Keratinocyte (primary cell): ENCODE measurements around the gene PRR16. TPM values are rescaled to one million over a fixed set of nuclear protein-coding genes. Genes with fewer than 3 reads are reported as not detected.

ENCODE experiments used
- DNase-seq: peaks from one replicate; pipeline ENCODE4 v3.0.0-alpha.2; 2011; ENCODE audit warnings: low read depth, missing footprints, low spot score
- FAIRE-seq: peaks from 2 replicates; lab custom pipeline; 2011; peaks lifted over from hg19 to GRCh38; lab: Jason Lieb, UNC
- H2AFZ ChIP-seq: 2 replicates; pipeline ENCODE4 v1.6.0; 2012; ENCODE audit warnings: low read length, control low read depth, inconsistent platforms; ENCODE audit not compliant: control insufficient read depth
- H3K27ac ChIP-seq: 2 replicates; pipeline ENCODE4 v1.5.1; 2011; ENCODE audit warnings: low read length; ENCODE audit not compliant: control insufficient read depth, insufficient read depth
- H3K27me3 ChIP-seq: 3 replicates; pipeline ENCODE4 v1.6.0; 2011; ENCODE audit warnings: low read length; ENCODE audit not compliant: control insufficient read depth, insufficient read depth; ENCODE audit errors: extremely low read depth
- H3K36me3 ChIP-seq, 2 experiments: 2 replicates in 1 of 2; 3 replicates in 1 of 2; pipeline ENCODE4 v1.5.1; 2011; ENCODE audit warnings: low read length in 2 of 2, mild to moderate bottlenecking in 1 of 2; ENCODE audit not compliant: control insufficient read depth in 2 of 2, insufficient read depth in 2 of 2; ENCODE audit errors: extremely low read depth in 1 of 2
- H3K4me1 ChIP-seq: 3 replicates; pipeline ENCODE4 v1.5.1; 2011; ENCODE audit warnings: low read length; ENCODE audit not compliant: control insufficient read depth, insufficient read depth; ENCODE audit errors: extremely low read depth
- H3K4me2 ChIP-seq: 3 replicates; pipeline ENCODE4 v1.6.0; 2011; ENCODE audit warnings: low read depth, low read length; ENCODE audit not compliant: control insufficient read depth, insufficient read depth; ENCODE audit errors: extremely low read depth
- H3K4me3 ChIP-seq, 3 experiments: fragments of 200-600 bp in 1 of 3; sonication (generic) in 1 of 3; 2 replicates in 2 of 3; 3 replicates in 1 of 3; pipeline ENCODE4 v1.5.1; 2011 to 2016; ENCODE audit warnings: low read length in 3 of 3, mild to moderate bottlenecking in 3 of 3, control low read depth in 2 of 3, inconsistent platforms in 1 of 3, low read depth in 1 of 3, mixed read lengths in 1 of 3, mixed run types in 1 of 3, moderate library complexity in 1 of 3; ENCODE audit not compliant: control insufficient read depth in 2 of 3, insufficient read depth in 2 of 3; ENCODE audit errors: extremely low read depth in 1 of 3
- H3K79me2 ChIP-seq: 2 replicates; pipeline ENCODE4 v1.6.0; 2012; ENCODE audit warnings: low read length; ENCODE audit not compliant: control insufficient read depth, insufficient read depth
- H3K9ac ChIP-seq: 3 replicates; pipeline ENCODE4 v1.6.0; 2011; ENCODE audit warnings: low read length; ENCODE audit not compliant: control insufficient read depth, insufficient read depth; ENCODE audit errors: extremely low read depth
- H3K9me1 ChIP-seq: 3 replicates; pipeline ENCODE4 v1.6.0; 2011; ENCODE audit warnings: low read length; ENCODE audit not compliant: control insufficient read depth, insufficient read depth; ENCODE audit errors: extremely low read depth
- H3K9me3 ChIP-seq: 2 replicates; pipeline ENCODE4 v1.5.1; 2012; ENCODE audit warnings: low read depth, low read length; ENCODE audit not compliant: control insufficient read depth
- H4K20me1 ChIP-seq: 3 replicates; pipeline ENCODE4 v1.6.0; 2011; ENCODE audit warnings: low read length; ENCODE audit not compliant: control insufficient read depth, insufficient read depth; ENCODE audit errors: extremely low read depth
- EZH2 ChIP-seq: IDR thresholded peaks from one replicate; pipeline ENCODE4 v1.6.1; 2012; ENCODE audit warnings: inconsistent platforms, mild to moderate bottlenecking, low read length, moderate library complexity
- dilution Hi-C: fragments of 300-500 bp; cut with MboI; formaldehyde crosslinking; loops from one replicate; pipeline ENCODE4 v1.7.0; 2020; ENCODE audit warnings: low sequenced_read_pairs; ENCODE audit not compliant: extremely low pct_ligation_motif_present
- polyA plus RNA-seq, 5 experiments: library from polyadenylated mRNA; depleted of rRNA in 3 of 5; stranded (reverse) in 3 of 5; stranded (forward) in 1 of 5; unstranded in 1 of 5; fragments of >200 nt; gene quantifications; 1 replicate in 1 of 5; 2 replicates in 3 of 5; 3 replicates in 1 of 5; pipeline versions ENCODE4 v1.2.1 to v1.2.3, GENCODE V29; 2011 to 2012; ENCODE audit warnings: missing spikeins in 2 of 5, low read depth in 1 of 5, low replicate concordance in 1 of 5
- TF ChIP-seq, protein P1 (sequence below), 3 experiments: IDR thresholded peaks in 1 of 3; conservative IDR thresholded peaks in 1 of 3; optimal IDR thresholded peaks in 1 of 3; 2 replicates in 2 of 3; 3 replicates in 1 of 3; pipeline versions ENCODE3 to v1.5.1; 2011; ENCODE audit warnings: low read length in 3 of 3, mild to moderate bottlenecking in 3 of 3, moderate library complexity in 2 of 3, control low read depth in 1 of 3, inconsistent platforms in 1 of 3; ENCODE audit not compliant: insufficient read depth in 2 of 3; ENCODE audit errors: extremely low read depth in 1 of 3

Gene PRR16
- polyA plus RNA-seq, 1 donor (not counting 4 experiments of a cell fraction or from before 2014, with no cell fraction given): 0.05 TPM

GRCh38 chr5:120545951-120546350 is 81.9 kb downstream of the PRR16 start:
- Histone ChIP-seq H3K79me2 (no peaks in the 10 kb centered on the region), H3K27ac (no peak overlapping the region), H3K9me1 (no peaks in the 10 kb centered on the region), H2AFZ (no peak overlapping the region), H3K4me1 (no peaks in the 10 kb centered on the region), H3K36me3 (no peaks in the 10 kb centered on the region), H3K27me3 (no peaks in the 10 kb centered on the region), H4K20me1 (no peaks in the 10 kb centered on the region), H3K4me3 (no peak overlapping the region), H3K4me2 (no peak overlapping the region), H3K9me3 (no peaks in the 10 kb centered on the region), H3K9ac (no peak overlapping the region)
- dilution Hi-C loops: no loop called here
- FAIRE-seq (no peak), DNase-seq (no peak)
- no peak for TF ChIP-seq EZH2
- TF ChIP-seq, protein P1, sequence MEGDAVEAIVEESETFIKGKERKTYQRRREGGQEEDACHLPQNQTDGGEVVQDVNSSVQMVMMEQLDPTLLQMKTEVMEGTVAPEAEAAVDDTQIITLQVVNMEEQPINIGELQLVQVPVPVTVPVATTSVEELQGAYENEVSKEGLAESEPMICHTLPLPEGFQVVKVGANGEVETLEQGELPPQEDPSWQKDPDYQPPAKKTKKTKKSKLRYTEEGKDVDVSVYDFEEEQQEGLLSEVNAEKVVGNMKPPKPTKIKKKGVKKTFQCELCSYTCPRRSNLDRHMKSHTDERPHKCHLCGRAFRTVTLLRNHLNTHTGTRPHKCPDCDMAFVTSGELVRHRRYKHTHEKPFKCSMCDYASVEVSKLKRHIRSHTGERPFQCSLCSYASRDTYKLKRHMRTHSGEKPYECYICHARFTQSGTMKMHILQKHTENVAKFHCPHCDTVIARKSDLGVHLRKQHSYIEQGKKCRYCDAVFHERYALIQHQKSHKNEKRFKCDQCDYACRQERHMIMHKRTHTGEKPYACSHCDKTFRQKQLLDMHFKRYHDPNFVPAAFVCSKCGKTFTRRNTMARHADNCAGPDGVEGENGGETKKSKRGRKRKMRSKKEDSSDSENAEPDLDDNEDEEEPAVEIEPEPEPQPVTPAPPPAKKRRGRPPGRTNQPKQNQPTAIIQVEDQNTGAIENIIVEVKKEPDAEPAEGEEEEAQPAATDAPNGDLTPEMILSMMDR (optimal IDR thresholded peaks at IDR 0.05 in 1 of 3, IDR thresholded peaks at IDR 0.05 in 1 of 3, conservative IDR thresholded peaks at IDR 0.05 in 1 of 3; ENCODE audit: extremely low read depth in 1 of 3, insufficient read depth in 2 of 3, low read length in 3 of 3): no peak

- no peaks in the 10 kb centered on the region for H3K36me3 ChIP-seq
- dilution Hi-C loops: no loop called here
Observed at GRCh38 chr5:120546922-120547321, 82.8 kb downstream of the PRR16 start.

More at GRCh38 chr5:120546922-120547321, 82.8 kb downstream of the PRR16 start:
- H3K9ac ChIP-seq: no peak overlapping the region
- H3K4me2 ChIP-seq: no peak overlapping the region
- no peak overlapping the region for H3K27ac ChIP-seq
- H3K4me3 ChIP-seq: no peak overlapping the region
- no peaks in the 10 kb centered on the region for H3K9me3 ChIP-seq
- H3K4me1 ChIP-seq: no peaks in the 10 kb centered on the region
- H3K9me1 ChIP-seq: no peaks in the 10 kb centered on the region
- H2AFZ ChIP-seq: no peak overlapping the region
- H4K20me1 ChIP-seq: no peaks in the 10 kb centered on the region
- DNase-seq: no peak
- no peak for TF ChIP-seq EZH2
- TF ChIP-seq, protein P1 (optimal IDR thresholded peaks at IDR 0.05 in 1 of 3, IDR thresholded peaks at IDR 0.05 in 1 of 3, conservative IDR thresholded peaks at IDR 0.05 in 1 of 3; ENCODE audit: extremely low read depth in 1 of 3, insufficient read depth in 2 of 3, low read length in 3 of 3): no peak
- H3K79me2 ChIP-seq: no peaks in the 10 kb centered on the region
- no peak for FAIRE-seq
- H3K27me3 ChIP-seq: no peaks in the 10 kb centered on the region
